ENCODE measurements around the gene ADGRG1.

DNA sequence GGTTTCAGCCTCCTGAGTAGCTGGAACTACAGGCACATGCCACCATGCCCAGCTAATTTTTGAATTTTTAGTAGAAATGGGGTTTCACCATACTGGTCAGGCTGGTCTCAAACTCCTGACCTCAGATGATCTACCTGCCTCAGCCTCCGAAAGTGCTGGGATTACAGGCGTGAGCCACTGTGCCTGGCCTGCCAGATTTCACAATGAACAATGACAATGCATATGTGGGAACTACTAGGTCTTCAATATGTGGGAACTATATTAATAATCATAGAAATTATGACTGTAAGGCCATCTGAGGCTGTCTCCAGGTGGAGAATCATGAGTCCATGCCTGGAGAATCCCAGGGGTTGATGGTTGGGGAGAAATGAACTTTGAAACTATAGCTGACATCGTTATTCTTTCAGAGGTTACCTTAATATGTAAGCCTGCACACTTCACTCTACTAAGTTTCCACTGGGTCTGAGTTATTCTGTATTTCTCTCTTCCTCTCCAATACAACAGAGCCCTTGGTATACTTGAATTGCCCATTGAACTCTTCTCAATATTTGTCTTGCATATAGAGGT, 59.0 kb downstream of the ADGRG1 start:
- TF ChIP-seq POLR2AphosphoS5 (IDR thresholded peaks at IDR 0.05; ENCODE audit: low read depth, low read length) (no peak), SIN3A (IDR thresholded peaks at IDR 0.05; ENCODE audit: borderline replicate concordance, insufficient read depth, low read length) (no peak), TAF1 (IDR thresholded peaks at IDR 0.05; ENCODE audit: borderline replicate concordance, insufficient read depth, low read length) (no peak)
- TF ChIP-seq, protein P1, sequence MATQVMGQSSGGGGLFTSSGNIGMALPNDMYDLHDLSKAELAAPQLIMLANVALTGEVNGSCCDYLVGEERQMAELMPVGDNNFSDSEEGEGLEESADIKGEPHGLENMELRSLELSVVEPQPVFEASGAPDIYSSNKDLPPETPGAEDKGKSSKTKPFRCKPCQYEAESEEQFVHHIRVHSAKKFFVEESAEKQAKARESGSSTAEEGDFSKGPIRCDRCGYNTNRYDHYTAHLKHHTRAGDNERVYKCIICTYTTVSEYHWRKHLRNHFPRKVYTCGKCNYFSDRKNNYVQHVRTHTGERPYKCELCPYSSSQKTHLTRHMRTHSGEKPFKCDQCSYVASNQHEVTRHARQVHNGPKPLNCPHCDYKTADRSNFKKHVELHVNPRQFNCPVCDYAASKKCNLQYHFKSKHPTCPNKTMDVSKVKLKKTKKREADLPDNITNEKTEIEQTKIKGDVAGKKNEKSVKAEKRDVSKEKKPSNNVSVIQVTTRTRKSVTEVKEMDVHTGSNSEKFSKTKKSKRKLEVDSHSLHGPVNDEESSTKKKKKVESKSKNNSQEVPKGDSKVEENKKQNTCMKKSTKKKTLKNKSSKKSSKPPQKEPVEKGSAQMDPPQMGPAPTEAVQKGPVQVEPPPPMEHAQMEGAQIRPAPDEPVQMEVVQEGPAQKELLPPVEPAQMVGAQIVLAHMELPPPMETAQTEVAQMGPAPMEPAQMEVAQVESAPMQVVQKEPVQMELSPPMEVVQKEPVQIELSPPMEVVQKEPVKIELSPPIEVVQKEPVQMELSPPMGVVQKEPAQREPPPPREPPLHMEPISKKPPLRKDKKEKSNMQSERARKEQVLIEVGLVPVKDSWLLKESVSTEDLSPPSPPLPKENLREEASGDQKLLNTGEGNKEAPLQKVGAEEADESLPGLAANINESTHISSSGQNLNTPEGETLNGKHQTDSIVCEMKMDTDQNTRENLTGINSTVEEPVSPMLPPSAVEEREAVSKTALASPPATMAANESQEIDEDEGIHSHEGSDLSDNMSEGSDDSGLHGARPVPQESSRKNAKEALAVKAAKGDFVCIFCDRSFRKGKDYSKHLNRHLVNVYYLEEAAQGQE (IDR thresholded peaks at IDR 0.05; ENCODE audit: insufficient read depth in 1 of 2, low read depth in 2 of 2, low read length in 2 of 2), result no peak

All from PFSK-1 (cell line).